ENCODE measurements around the gene LDHB. TPM values are rescaled to one million over a fixed set of nuclear protein-coding genes. Genes with fewer than 3 reads are reported as not detected.

LDHB gene
- total RNA-seq, 1 experiment from 2014 or later: 1,454 TPM

DNA sequence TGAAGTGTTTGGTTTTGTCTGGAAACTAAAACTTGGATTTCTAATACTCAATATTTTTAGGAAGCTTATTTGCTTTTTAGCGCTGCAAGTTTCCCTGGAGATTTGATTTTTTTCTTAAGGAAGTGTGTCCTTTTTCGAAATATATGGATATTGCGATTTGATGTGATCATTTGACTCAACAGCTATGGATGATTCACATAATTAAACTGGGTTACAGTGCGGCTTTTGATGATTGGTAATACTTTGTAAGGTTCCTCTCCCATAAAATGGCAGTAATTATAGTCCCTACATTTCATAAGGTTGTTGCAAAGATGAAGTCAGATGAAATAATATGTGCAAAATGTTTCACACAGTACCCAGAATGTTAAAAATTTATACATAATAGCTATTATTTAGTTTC, 13.1 kb downstream of the LDHB start:
- H3K4me2 ChIP-seq (ENCODE audit: low read length): no peak overlapping the region
- DNase-seq (ENCODE audit: low read depth, low spot score): no peak
- peaks cover 99% of the 10 kb centered on the region for H3K79me2 ChIP-seq (ENCODE audit: insufficient read depth, low read length)
- no peaks in the 10 kb centered on the region for H3K9me3 ChIP-seq (ENCODE audit: control insufficient read depth in 1 of 2, insufficient read depth in 1 of 2, low read depth in 1 of 2, low read length in 2 of 2)
- BruUV-seq (replicated peaks): no TSS peak
- intact Hi-C loops (cut with micrococcal nuclease): no loop called here
- RAD21 ChIA-PET (ENCODE audit: low non-redundant PET in 1 of 2, low total read pairs in 2 of 2, uncharacterized antibody in 2 of 2, unreplicated experiment in 2 of 2): no interaction called here
- no peaks in the 10 kb centered on the region for H3K27me3 ChIP-seq (ENCODE audit: insufficient read depth, low read length)
- POLR2A ChIA-PET: no interaction called here
- H3K36me3 ChIP-seq (ENCODE audit: control insufficient read depth in 1 of 2, insufficient read depth in 2 of 2, low read length in 2 of 2): peaks cover 82 to 85% of the 10 kb centered on the region in 2 experiments
- H4K20me1 ChIP-seq (ENCODE audit: insufficient read depth): peaks cover 59% of the 10 kb centered on the region
- no peak overlapping the region for H3K9ac ChIP-seq (ENCODE audit: low read length)
- no peak overlapping the region for H3K4me3 ChIP-seq (replicated peaks in 1 of 2; ENCODE audit: low read depth in 1 of 2, low read length in 2 of 2)
- H3K9me2 ChIP-seq (ENCODE audit: insufficient read depth): no peaks in the 10 kb centered on the region
- CTCF ChIA-PET: no interaction called here
- no peak for ATAC-seq
- TF ChIP-seq, protein P1, sequence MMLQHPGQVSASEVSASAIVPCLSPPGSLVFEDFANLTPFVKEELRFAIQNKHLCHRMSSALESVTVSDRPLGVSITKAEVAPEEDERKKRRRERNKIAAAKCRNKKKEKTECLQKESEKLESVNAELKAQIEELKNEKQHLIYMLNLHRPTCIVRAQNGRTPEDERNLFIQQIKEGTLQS (IDR thresholded peaks at IDR 0.05): no peak
- TF ChIP-seq FOSL1 (IDR thresholded peaks at IDR 0.05; ENCODE audit: low read depth): no peak
- no peak for TF ChIP-seq YY1 (IDR thresholded peaks at IDR 0.05; ENCODE audit: extremely low read depth, insufficient replicate concordance, low read depth, low read length)
- TF ChIP-seq RAD21 (IDR thresholded peaks at IDR 0.05; ENCODE audit: low read depth): no peak
- TF ChIP-seq, protein P2, sequence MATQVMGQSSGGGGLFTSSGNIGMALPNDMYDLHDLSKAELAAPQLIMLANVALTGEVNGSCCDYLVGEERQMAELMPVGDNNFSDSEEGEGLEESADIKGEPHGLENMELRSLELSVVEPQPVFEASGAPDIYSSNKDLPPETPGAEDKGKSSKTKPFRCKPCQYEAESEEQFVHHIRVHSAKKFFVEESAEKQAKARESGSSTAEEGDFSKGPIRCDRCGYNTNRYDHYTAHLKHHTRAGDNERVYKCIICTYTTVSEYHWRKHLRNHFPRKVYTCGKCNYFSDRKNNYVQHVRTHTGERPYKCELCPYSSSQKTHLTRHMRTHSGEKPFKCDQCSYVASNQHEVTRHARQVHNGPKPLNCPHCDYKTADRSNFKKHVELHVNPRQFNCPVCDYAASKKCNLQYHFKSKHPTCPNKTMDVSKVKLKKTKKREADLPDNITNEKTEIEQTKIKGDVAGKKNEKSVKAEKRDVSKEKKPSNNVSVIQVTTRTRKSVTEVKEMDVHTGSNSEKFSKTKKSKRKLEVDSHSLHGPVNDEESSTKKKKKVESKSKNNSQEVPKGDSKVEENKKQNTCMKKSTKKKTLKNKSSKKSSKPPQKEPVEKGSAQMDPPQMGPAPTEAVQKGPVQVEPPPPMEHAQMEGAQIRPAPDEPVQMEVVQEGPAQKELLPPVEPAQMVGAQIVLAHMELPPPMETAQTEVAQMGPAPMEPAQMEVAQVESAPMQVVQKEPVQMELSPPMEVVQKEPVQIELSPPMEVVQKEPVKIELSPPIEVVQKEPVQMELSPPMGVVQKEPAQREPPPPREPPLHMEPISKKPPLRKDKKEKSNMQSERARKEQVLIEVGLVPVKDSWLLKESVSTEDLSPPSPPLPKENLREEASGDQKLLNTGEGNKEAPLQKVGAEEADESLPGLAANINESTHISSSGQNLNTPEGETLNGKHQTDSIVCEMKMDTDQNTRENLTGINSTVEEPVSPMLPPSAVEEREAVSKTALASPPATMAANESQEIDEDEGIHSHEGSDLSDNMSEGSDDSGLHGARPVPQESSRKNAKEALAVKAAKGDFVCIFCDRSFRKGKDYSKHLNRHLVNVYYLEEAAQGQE (IDR thresholded peaks at IDR 0.05; ENCODE audit: low read depth): no peak
- no peak for TF ChIP-seq EGR1 (IDR thresholded peaks at IDR 0.05; ENCODE audit: low read depth)
- TF ChIP-seq, protein P3, sequence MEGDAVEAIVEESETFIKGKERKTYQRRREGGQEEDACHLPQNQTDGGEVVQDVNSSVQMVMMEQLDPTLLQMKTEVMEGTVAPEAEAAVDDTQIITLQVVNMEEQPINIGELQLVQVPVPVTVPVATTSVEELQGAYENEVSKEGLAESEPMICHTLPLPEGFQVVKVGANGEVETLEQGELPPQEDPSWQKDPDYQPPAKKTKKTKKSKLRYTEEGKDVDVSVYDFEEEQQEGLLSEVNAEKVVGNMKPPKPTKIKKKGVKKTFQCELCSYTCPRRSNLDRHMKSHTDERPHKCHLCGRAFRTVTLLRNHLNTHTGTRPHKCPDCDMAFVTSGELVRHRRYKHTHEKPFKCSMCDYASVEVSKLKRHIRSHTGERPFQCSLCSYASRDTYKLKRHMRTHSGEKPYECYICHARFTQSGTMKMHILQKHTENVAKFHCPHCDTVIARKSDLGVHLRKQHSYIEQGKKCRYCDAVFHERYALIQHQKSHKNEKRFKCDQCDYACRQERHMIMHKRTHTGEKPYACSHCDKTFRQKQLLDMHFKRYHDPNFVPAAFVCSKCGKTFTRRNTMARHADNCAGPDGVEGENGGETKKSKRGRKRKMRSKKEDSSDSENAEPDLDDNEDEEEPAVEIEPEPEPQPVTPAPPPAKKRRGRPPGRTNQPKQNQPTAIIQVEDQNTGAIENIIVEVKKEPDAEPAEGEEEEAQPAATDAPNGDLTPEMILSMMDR (IDR thresholded peaks at IDR 0.05 in 2 of 3, conservative IDR thresholded peaks at IDR 0.05 in 1 of 3; ENCODE audit: borderline replicate concordance in 1 of 3, insufficient read depth in 1 of 3, low read depth in 2 of 3, low read length in 2 of 3): no peak
- TF ChIP-seq, protein P4, sequence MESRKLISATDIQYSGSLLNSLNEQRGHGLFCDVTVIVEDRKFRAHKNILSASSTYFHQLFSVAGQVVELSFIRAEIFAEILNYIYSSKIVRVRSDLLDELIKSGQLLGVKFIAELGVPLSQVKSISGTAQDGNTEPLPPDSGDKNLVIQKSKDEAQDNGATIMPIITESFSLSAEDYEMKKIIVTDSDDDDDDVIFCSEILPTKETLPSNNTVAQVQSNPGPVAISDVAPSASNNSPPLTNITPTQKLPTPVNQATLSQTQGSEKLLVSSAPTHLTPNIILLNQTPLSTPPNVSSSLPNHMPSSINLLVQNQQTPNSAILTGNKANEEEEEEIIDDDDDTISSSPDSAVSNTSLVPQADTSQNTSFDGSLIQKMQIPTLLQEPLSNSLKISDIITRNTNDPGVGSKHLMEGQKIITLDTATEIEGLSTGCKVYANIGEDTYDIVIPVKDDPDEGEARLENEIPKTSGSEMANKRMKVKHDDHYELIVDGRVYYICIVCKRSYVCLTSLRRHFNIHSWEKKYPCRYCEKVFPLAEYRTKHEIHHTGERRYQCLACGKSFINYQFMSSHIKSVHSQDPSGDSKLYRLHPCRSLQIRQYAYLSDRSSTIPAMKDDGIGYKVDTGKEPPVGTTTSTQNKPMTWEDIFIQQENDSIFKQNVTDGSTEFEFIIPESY (IDR thresholded peaks at IDR 0.05; ENCODE audit: extremely low read depth, insufficient replicate concordance, low read length): no peak
- no peak for TF ChIP-seq EZH2phosphoT487 (IDR thresholded peaks at IDR 0.05; ENCODE audit: borderline replicate concordance)
- TF ChIP-seq ZFX (IDR thresholded peaks at IDR 0.05): no peak
- no peak for TF ChIP-seq CEBPB (IDR thresholded peaks at IDR 0.05; ENCODE audit: low read depth)
- TF ChIP-seq, protein P5, sequence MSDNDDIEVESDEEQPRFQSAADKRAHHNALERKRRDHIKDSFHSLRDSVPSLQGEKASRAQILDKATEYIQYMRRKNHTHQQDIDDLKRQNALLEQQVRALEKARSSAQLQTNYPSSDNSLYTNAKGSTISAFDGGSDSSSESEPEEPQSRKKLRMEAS (IDR thresholded peaks at IDR 0.05): no peak
- no peak for TF ChIP-seq JUND (IDR thresholded peaks at IDR 0.05)
- H2AFZ ChIP-seq (ENCODE audit: low read depth, low read length, poor library complexity, severe bottlenecking): no peak overlapping the region
- no peak overlapping the region for H3K27ac ChIP-seq (ENCODE audit: low read depth, low read length)
- no peaks in the 10 kb centered on the region for H3K4me1 ChIP-seq (ENCODE audit: control insufficient read depth in 1 of 2, insufficient read depth in 2 of 2, low read length in 2 of 2)

All from HCT116 (cell line).